HEK293T (cell line): Measurements from ENCODE around the gene USP4.

Experiments
- FOXA1 ChIP-seq: fragments of 450-650 bp; IDR thresholded peaks from 2 replicates; pipeline ENCODE4 v1.6.1; 2016; ENCODE audit warnings: mild to moderate bottlenecking
- NFRKB ChIP-seq: fragments of 450-650 bp; IDR thresholded peaks from 2 replicates; pipeline ENCODE4 v1.6.1; 2016; ENCODE audit warnings: mild to moderate bottlenecking, moderate library complexity

- no peak for TF ChIP-seq FOXA1
- TF ChIP-seq NFRKB = no peak
Observed at GRCh38 chr3:49248840-49249227, 91.0 kb downstream of the USP4 start.
